ENCODE data around the gene ARID4B.
"Not testable (repeated sequence)": the region's sequence is repeated elsewhere in the genome, so short reads cannot be mapped to it uniquely, and the experiment has no call there.

ARID4B gene

GRCh38 chr1:235284231-235284769 is 43.7 kb downstream of the ARID4B start:
- no peak overlapping the region for H3K4me3 ChIP-seq
- intact Hi-C loops (cut with DNase I; ENCODE audit: low total_unique reads) = no loop called here
- no peaks in the 10 kb centered on the region for H3K36me3 ChIP-seq
- no peak overlapping the region for H3K27ac ChIP-seq
- H3K4me1 ChIP-seq = peaks cover 0 to 39% (median 19%) of the 10 kb centered on the region in 4 donors
- H3K27me3 ChIP-seq = no peaks in the 10 kb centered on the region
- H3K9me3 ChIP-seq = no peaks in the 10 kb centered on the region
- no peak for DNase-seq
- TF ChIP-seq CTCF (IDR thresholded peaks at IDR 0.05) = no peak

GRCh38 chr1:235283636-235284035 is 44.3 kb downstream of the ARID4B start:
- intact Hi-C loops (cut with DNase I; ENCODE audit: low total_unique reads); DNase-seq; H3K27ac ChIP-seq; H3K36me3 ChIP-seq; H3K27me3 ChIP-seq; H3K9me3 ChIP-seq; H3K4me3 ChIP-seq: not testable (repeated sequence)
- peaks cover 0 to 43% (median 20%) of the 10 kb centered on the region in 4 donors for H3K4me1 ChIP-seq

- intact Hi-C loops (cut with DNase I; ENCODE audit: low total_unique reads) = no loop called here
These were observed 47.5 kb downstream of the ARID4B start for GRCh38 chr1:235280467-235280866.

GRCh38 chr1:235279694-235280093 is 48.3 kb downstream of the ARID4B start:
- Histone ChIP-seq H3K27ac (no peak overlapping the region), H3K36me3 (no peaks in the 10 kb centered on the region), H3K27me3 (no peaks in the 10 kb centered on the region), H3K4me1 (peaks cover 0 to 37% (median 14%) of the 10 kb centered on the region in 4 donors), H3K4me3 (no peak overlapping the region), H3K9me3 (no peaks in the 10 kb centered on the region)
- DNase-seq = no peak
- intact Hi-C loops (cut with DNase I; ENCODE audit: low total_unique reads) = no loop called here
- TF ChIP-seq CTCF (IDR thresholded peaks at IDR 0.05) = no peak

More at GRCh38 chr1:235280467-235280866, 47.5 kb downstream of the ARID4B start:
- TF ChIP-seq CTCF (IDR thresholded peaks at IDR 0.05) = no peak
- Histone ChIP-seq H3K9me3 (no peaks in the 10 kb centered on the region), H3K4me3 (no peak overlapping the region), H3K27ac (no peak overlapping the region), H3K4me1 (peaks cover 0 to 37% (median 15%) of the 10 kb centered on the region in 4 donors), H3K36me3 (no peaks in the 10 kb centered on the region), H3K27me3 (no peaks in the 10 kb centered on the region)
- no peak for DNase-seq

GRCh38 chr1:235278915-235279292 is 49.1 kb downstream of the ARID4B start:
- intact Hi-C loops (cut with DNase I; ENCODE audit: low total_unique reads) = no loop called here
- H3K4me3 ChIP-seq = no peak overlapping the region
- DNase-seq = no peak
- H3K27me3 ChIP-seq = no peaks in the 10 kb centered on the region
- H3K9me3 ChIP-seq = no peaks in the 10 kb centered on the region
- peaks cover 0 to 30% (median 10%) of the 10 kb centered on the region in 4 donors for H3K4me1 ChIP-seq
- H3K36me3 ChIP-seq = no peaks in the 10 kb centered on the region
- TF ChIP-seq CTCF (IDR thresholded peaks at IDR 0.05) = no peak
- H3K27ac ChIP-seq = no peak overlapping the region

GRCh38 chr1:235278233-235278914 is 49.6 kb downstream of the ARID4B start:
- intact Hi-C loops (cut with DNase I; ENCODE audit: low total_unique reads) = no loop called here
- TF ChIP-seq CTCF (IDR thresholded peaks at IDR 0.05) = no peak
- H3K27ac ChIP-seq = no peak overlapping the region

More at GRCh38 chr1:235278233-235278914, 49.6 kb downstream of the ARID4B start:
- H3K36me3 ChIP-seq = no peaks in the 10 kb centered on the region
- no peak overlapping the region for H3K4me3 ChIP-seq
- no peaks in the 10 kb centered on the region for H3K27me3 ChIP-seq
- H3K9me3 ChIP-seq = no peaks in the 10 kb centered on the region
- peaks cover 0 to 29% (median 8%) of the 10 kb centered on the region in 4 donors for H3K4me1 ChIP-seq
- DNase-seq = no peak
